ENCODE measurements around the gene TAX1BP3. TPM values are rescaled to one million over a fixed set of nuclear protein-coding genes. Genes with fewer than 3 reads are reported as not detected.

The TAX1BP3 gene
- total RNA-seq, 1 experiment from 2014 or later: 76.3 TPM

- Histone ChIP-seq H3K79me1 (ENCODE audit: insufficient read depth, low read depth, low read length, poor library complexity, severe bottlenecking) (no peaks in the 10 kb centered on the region), H2BK12ac (ENCODE audit: insufficient read length, low read depth, low read length) (no peak within 1 kb of the TSS), H3K79me2 (ENCODE audit: insufficient read depth, low read length) (no peaks in the 10 kb centered on the region), H2BK120ac (ENCODE audit: low read depth, low read length, poor library complexity, severe bottlenecking) (no peak within 1 kb of the TSS), H3K4me2 (ENCODE audit: insufficient read depth, insufficient read length, low read length) (peak within 1 kb of the TSS; percentile 46), H3K4ac (ENCODE audit: low read depth, low read length) (no peak within 1 kb of the TSS), H3K23me2 (ENCODE audit: insufficient read length, low read depth, low read length, poor library complexity, severe bottlenecking) (peaks cover 4% of the 10 kb centered on the region), H2AFZ (ENCODE audit: low read length) (no peak within 1 kb of the TSS), H3K27me3 (ENCODE audit: insufficient read depth, low read length) (no peaks in the 10 kb centered on the region), H4K20me1 (ENCODE audit: control insufficient read depth, insufficient read depth, insufficient read length) (peaks cover 3% of the 10 kb centered on the region), H3K9ac (ENCODE audit: extremely low read depth, insufficient read length, low read length) (no peak within 1 kb of the TSS), H4K8ac (replicated peaks; ENCODE audit: insufficient read length, low read depth, low read length) (no peak within 1 kb of the TSS), H3K9me3 (ENCODE audit: control insufficient read depth, low read depth, low read length) (no peaks in the 10 kb centered on the region), H3K23ac (ENCODE audit: insufficient read length, low read depth, low read length) (no peak within 1 kb of the TSS), H3K27ac (ENCODE audit: insufficient read length, low read depth, low read length) (no peak within 1 kb of the TSS), H2AK5ac (ENCODE audit: insufficient read length, low read length) (no peak within 1 kb of the TSS), H4K5ac (ENCODE audit: insufficient read length, low read depth, low read length) (no peak within 1 kb of the TSS), H2BK5ac (ENCODE audit: insufficient read length, low read length) (no peak within 1 kb of the TSS), H2BK20ac (ENCODE audit: low read depth, low read length, poor library complexity, severe bottlenecking) (no peak within 1 kb of the TSS), H3K14ac (ENCODE audit: insufficient read depth, low read length) (no peak within 1 kb of the TSS), H3K4me1 (ENCODE audit: insufficient read depth, low read length) (no peaks in the 10 kb centered on the region), H4K91ac (ENCODE audit: insufficient read length, low read depth, low read length) (no peak within 1 kb of the TSS), H3K18ac (ENCODE audit: insufficient read length, low read depth, low read length) (peak within 1 kb of the TSS; percentile 50), H2BK15ac (ENCODE audit: low read depth, low read length) (no peak within 1 kb of the TSS), H3T11ph (ENCODE audit: low read length) (no peak within 1 kb of the TSS), H3K56ac (ENCODE audit: insufficient read length, low read depth, low read length) (no peak within 1 kb of the TSS)
- H3K27me3 Mint-ChIP-seq (ENCODE audit: low read depth): peaks cover 44% of the 10 kb centered on the region
- H3K27ac Mint-ChIP-seq: no peak within 1 kb of the TSS
- peak; percentile 84 for DNase-seq
- peak within 1 kb of the TSS; percentile 73 to 88 for H3K4me3 Mint-ChIP-seq
- no CpG with 5 or more reads among the region's 65 CpGs for WGBS (ENCODE audit: extremely low coverage, insufficient read length, low lambda C conversion rate)
- no peak for TF ChIP-seq CTCF (conservative IDR thresholded peaks at IDR 0.05)
- peaks cover 5 to 13% of the 10 kb centered on the region in 2 experiments for H3K4me1 Mint-ChIP-seq
- H3K9me3 Mint-ChIP-seq: no peaks in the 10 kb centered on the region; a peak in 1 of 5 replicates
- no peaks in the 10 kb centered on the region; a peak in 1 of 7 replicates for H3K36me3 Mint-ChIP-seq (ENCODE audit: insufficient read depth in 1 of 3, low read depth in 3 of 3)
Observed at GRCh38 chr17:3695723-3696411, 27.5 kb upstream of the TAX1BP3 start, which contains the start of gene P2RX5. Gene P2RX5, minus strand, starts transcription at chr17:3696155. Its CDS starts 150 bp downstream, at chr17:3696005.
